NB4 (cell line): Measurements from ENCODE around the gene TRAPPC6A.

ENCODE experiments used
- MYC ChIP-seq: IDR thresholded peaks from 2 replicates; pipeline ENCODE4 v1.6.1; 2011; ENCODE audit warnings: low read depth, low read length
- POLR2A ChIP-seq: IDR thresholded peaks from 2 replicates; pipeline ENCODE4 v1.6.1; 2011; ENCODE audit warnings: mild to moderate bottlenecking; ENCODE audit not compliant: insufficient read length; ENCODE audit errors: extremely low read depth

DNA sequence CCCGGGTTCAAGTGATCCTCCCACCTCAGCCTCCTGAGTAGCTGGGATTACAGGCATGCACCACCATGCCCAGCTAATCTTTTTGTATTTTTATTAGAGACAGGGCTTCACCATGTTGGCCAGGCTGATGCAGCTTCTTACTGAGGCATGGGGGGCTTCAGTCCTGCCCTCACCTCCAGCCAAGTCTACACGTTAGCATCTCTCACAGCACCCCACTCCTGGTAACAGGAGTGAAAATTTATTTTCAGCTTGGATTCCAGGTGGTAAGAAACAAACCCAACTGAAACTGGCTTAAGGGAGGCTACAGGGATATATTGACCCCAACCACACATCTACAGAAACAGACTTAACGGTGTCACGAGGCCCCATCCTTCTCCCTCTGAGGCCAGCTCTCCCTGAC, 27.9 kb downstream of the TRAPPC6A start:
- TF ChIP-seq POLR2A = no peak
- TF ChIP-seq MYC = no peak
